Stimulated activated CD8-positive, alpha-beta memory T cell treated with anti-CD3 and anti-CD28 coated beads, Interleukin-4, amount 100 ng/mL, for 1 hour (primary cell): Measurements from ENCODE around the gene ME3.

Experiments
- DNase-seq, 2 donors: peaks; one replicate each; pipeline ENCODE4 v3.0.0-alpha.2; 2020; ENCODE audit warnings: low read depth in 2 of 2, low spot score in 1 of 2

The ME3 gene

GRCh38 chr11:86519064-86519911 is 153.1 kb downstream of the ME3 start:
- DNase-seq, result no peak

- DNase-seq, result no peak
Observed at GRCh38 chr11:86518211-86518610, 154.2 kb downstream of the ME3 start.

GRCh38 chr11:86517557-86517956 is 154.9 kb downstream of the ME3 start:
- DNase-seq, result no peak

GRCh38 chr11:86515297-86516094 is 156.9 kb downstream of the ME3 start:
- DNase-seq, result no peak

- no peak for DNase-seq
Observed at GRCh38 chr11:86514453-86514852, 158.0 kb downstream of the ME3 start.

GRCh38 chr11:86513746-86514373 is 158.6 kb downstream of the ME3 start:
- no peak for DNase-seq

GRCh38 chr11:86513138-86513537 is 159.3 kb downstream of the ME3 start:
- no peak for DNase-seq

GRCh38 chr11:86511086-86511551 is 161.3 kb downstream of the ME3 start:
- DNase-seq, result no peak

GRCh38 chr11:86510674-86511073 is 161.7 kb downstream of the ME3 start:
- no peak for DNase-seq

GRCh38 chr11:86510097-86510496 is 162.3 kb downstream of the ME3 start:
- no peak for DNase-seq

GRCh38 chr11:86509588-86509974 is 162.8 kb downstream of the ME3 start:
- DNase-seq, result no peak

GRCh38 chr11:86508604-86509587 is 163.5 kb downstream of the ME3 start:
- DNase-seq, result no peak

GRCh38 chr11:86507249-86507845 is 165.1 kb downstream of the ME3 start:
- no peak for DNase-seq

- DNase-seq, result no peak
Observed at GRCh38 chr11:86506235-86506634, 166.2 kb downstream of the ME3 start.

- DNase-seq, result no peak
Observed at GRCh38 chr11:86503131-86503530, 169.3 kb downstream of the ME3 start.

GRCh38 chr11:86502137-86502642 is 170.2 kb downstream of the ME3 start:
- DNase-seq, result no peak

GRCh38 chr11:86500500-86501140 is 171.8 kb downstream of the ME3 start:
- no peak for DNase-seq

GRCh38 chr11:86499723-86500129 is 172.7 kb downstream of the ME3 start:
- DNase-seq, result no peak

- DNase-seq, result no peak
Observed at GRCh38 chr11:86497836-86498235, 174.6 kb downstream of the ME3 start.
